ENCODE measurements around the gene EVA1C.

Gene EVA1C

DNA sequence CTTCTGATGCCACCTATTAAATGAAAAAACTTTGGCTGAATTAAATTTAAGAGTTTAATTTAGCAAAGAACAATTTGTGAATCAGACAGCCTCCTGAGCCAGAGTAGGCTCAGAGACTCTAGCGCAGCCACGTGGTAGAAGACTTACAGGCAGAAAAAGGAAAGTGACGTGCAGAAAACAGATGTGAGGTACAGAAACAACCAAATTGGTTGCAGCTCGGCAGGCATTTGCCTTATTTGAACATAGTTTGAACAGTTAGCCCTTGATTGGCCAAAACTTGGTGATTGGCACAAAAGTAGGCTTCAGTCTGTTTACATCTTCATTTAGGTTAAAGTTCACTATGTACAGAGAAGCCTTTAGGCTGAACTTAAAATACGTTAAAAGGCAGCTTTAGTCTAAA lies 149.9 kb downstream of the EVA1C start:
- no peak for DNase-seq (ENCODE audit: low read depth)

DNA sequence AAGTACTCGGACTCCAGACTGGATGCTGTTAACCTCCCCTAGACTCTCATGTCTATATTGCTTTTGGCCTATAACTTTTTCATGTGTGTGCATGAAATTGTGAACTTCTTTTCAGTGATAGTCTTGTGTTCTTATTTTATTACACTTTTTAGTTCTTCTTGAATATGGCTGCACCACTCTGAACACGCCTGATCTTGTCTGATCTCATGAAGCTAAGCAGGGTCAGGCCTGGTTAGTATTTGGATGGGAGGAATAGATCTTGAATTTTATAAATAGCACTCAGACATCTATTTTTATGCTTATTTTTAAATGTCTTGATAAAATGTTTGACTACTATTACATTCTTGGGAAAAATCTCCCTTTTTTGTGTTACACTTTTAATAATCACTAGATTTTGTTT lies 150.4 kb downstream of the EVA1C start:
- DNase-seq (ENCODE audit: low read depth) = no peak
